ENCODE measurements around the gene NT5DC3. TPM values are rescaled to one million over a fixed set of nuclear protein-coding genes. Genes with fewer than 3 reads are reported as not detected.
"Not testable (repeated sequence)": the region's sequence is repeated elsewhere in the genome, so short reads cannot be mapped to it uniquely, and the experiment has no call there.

NT5DC3 gene
- polyA plus RNA-seq, 2 of the 4 experiments (the other 2 are of a cell fraction), result 5.2 to 5.6 TPM

DNA sequence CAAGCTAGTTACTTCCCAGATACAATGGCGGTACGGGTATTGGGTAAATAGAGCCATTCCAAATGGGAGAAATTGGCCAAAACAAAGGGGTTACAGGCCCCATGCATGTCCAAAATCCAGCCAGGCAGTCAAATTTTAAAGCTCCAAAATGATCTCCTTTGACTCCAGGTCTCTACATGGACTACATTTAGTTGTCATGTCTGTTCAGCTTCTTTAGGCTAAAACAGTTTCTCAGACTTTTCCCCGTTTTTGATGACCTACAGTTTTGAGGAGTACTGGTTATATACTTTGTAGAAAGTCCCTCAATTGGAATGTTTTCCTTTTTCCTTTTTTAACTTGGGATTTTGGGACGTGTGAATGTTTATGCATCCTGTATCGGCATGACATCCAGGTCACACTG is 4.7 kb downstream of the NT5DC3 start:
- H3K9me3 ChIP-seq, result no peaks in the 10 kb centered on the region; the same call in 1 of the 3 replicates
- H3K4me1 ChIP-seq, result peaks cover 35% of the 10 kb centered on the region
- ATAC-seq (no peak), DNase-seq (ENCODE audit: low read depth in 1 of 2, low spot score in 1 of 2) (no peak), FAIRE-seq (no peak)
- no peak overlapping the region for H3K4me2 ChIP-seq
- 88% methylated on average over 5 of the region's 5 CpGs for WGBS (ENCODE audit: missing lambda C conversion rate)
- CTCF ChIA-PET, result interaction anchor here (1.0 to 1.5 kb wide), 2 partner anchors 38 to 48 kb away, joined by 3 read pairs; no protein-coding TSS in a partner anchor
- POLR2A ChIA-PET, result no interaction called here
- no peak overlapping the region for H3K4me3 ChIP-seq
- no peak overlapping the region for H3K27ac ChIP-seq
- no peak for TF ChIP-seq USF2 (IDR thresholded peaks at IDR 0.05)
- TF ChIP-seq CEBPB (IDR thresholded peaks at IDR 0.05), result no peak
- TF ChIP-seq ZFP36 (IDR thresholded peaks at IDR 0.05; ENCODE audit: borderline replicate concordance, partially characterized antibody), result no peak
- TF ChIP-seq RAD21 (conservative IDR thresholded peaks at IDR 0.05 in 1 of 2, IDR thresholded peaks at IDR 0.05 in 1 of 2), result no peak
- no peak for TF ChIP-seq FOSL2 (IDR thresholded peaks at IDR 0.05)
- no peak for TF ChIP-seq FOSL2 (CRISPR knock-in tag; IDR thresholded peaks at IDR 0.05)
- no peak for TF ChIP-seq MYC (IDR thresholded peaks at IDR 0.05; ENCODE audit: borderline replicate concordance, low read length)
- no peak for TF ChIP-seq RNF2 (IDR thresholded peaks at IDR 0.05; ENCODE audit: borderline replicate concordance, low read depth)
- TF ChIP-seq RCOR1 (IDR thresholded peaks at IDR 0.05; ENCODE audit: low read depth, low read length), result no peak
- TF ChIP-seq TP53 (CRISPR knock-in tag; IDR thresholded peaks at IDR 0.05), result no peak
- no peak for TF ChIP-seq CHD2 (IDR thresholded peaks at IDR 0.05; ENCODE audit: low read length, partially characterized antibody)
- TF ChIP-seq NPAS2 (CRISPR knock-in tag; IDR thresholded peaks at IDR 0.05; ENCODE audit: borderline replicate concordance), result no peak
- TF ChIP-seq KDM1A (IDR thresholded peaks at IDR 0.05; ENCODE audit: low read depth), result no peak
- TF ChIP-seq CTCF (IDR thresholded peaks at IDR 0.05), result no peak
- TF ChIP-seq ESRRA (IDR thresholded peaks at IDR 0.05; ENCODE audit: borderline replicate concordance, low read length), result no peak
- TF ChIP-seq TFCP2L1 (CRISPR knock-in tag; IDR thresholded peaks at IDR 0.05), result no peak
- no peak for TF ChIP-seq HOXB13 (CRISPR knock-in tag; IDR thresholded peaks at IDR 0.05; ENCODE audit: low read depth)
- no peak for TF ChIP-seq SMC3 (IDR thresholded peaks at IDR 0.05)
- TF ChIP-seq HES2 (IDR thresholded peaks at IDR 0.05), result no peak
- no peak for TF ChIP-seq ZNF302 (CRISPR knock-in tag; IDR thresholded peaks at IDR 0.05)

DNA sequence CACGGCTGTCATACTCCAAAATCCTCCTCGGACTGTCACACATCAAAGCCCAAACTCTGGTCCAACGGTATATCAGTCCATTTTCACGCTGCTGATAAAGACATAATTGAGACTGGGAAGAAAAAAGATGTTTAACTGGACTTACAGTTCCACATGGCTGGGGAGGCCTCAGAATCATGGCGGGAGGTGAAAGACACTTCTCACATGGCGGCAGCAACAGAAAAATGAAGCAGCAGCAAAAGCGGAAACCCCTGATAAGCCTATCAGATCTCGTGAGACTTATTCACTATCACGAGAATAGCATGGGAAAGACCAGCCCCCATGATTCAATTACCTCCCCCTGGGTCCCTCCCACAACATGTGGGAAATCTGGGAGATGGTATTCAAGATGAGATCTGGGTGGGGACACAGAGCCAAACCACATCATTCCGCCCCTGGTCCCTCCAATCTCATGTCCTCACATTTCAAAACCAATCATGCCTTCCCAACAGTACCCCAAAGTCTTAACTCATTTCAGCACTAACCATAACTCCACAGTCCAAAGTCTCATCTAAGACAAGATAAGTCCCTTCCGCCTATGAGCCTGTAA is 5.2 kb downstream of the NT5DC3 start:
- WGBS (ENCODE audit: missing lambda C conversion rate), result 94% methylated on average over 11 of the region's 11 CpGs
- CTCF ChIA-PET; DNase-seq (ENCODE audit: low read depth in 1 of 2, low spot score in 1 of 2); FAIRE-seq; ATAC-seq; POLR2A ChIA-PET; H3K27ac ChIP-seq; H3K9me3 ChIP-seq; H3K4me2 ChIP-seq; H3K4me3 ChIP-seq: not testable (repeated sequence)
- peaks cover 35% of the 10 kb centered on the region for H3K4me1 ChIP-seq

GRCh38 chr12:103834942-103835341 is 6.1 kb downstream of the NT5DC3 start:
- DNase-seq (ENCODE audit: low read depth in 1 of 2, low spot score in 1 of 2) (no peak), ATAC-seq (no peak; a peak in 2 of 6 replicates), FAIRE-seq (no peak)
- peaks cover 35% of the 10 kb centered on the region for H3K4me1 ChIP-seq
- no peak overlapping the region for H3K27ac ChIP-seq
- H3K9me3 ChIP-seq, result peaks cover 13% of the 10 kb centered on the region
- 58% methylated on average over 3 of the region's 3 CpGs for WGBS (ENCODE audit: missing lambda C conversion rate)
- no peak overlapping the region for H3K4me3 ChIP-seq
- ChIA-PET CTCF (interaction anchor here (1.1 to 1.6 kb wide), 3 partner anchors 16 to 36 kb away, joined by 3 to 4 read pairs (median 3); no protein-coding TSS in a partner anchor), POLR2A (no interaction called here)
- H3K4me2 ChIP-seq, result no peak overlapping the region
- TF ChIP-seq CTCF (IDR thresholded peaks at IDR 0.05) (no peak), ZC3H11A (IDR thresholded peaks at IDR 0.05) (no peak), HES2 (IDR thresholded peaks at IDR 0.05) (no peak), CHD2 (IDR thresholded peaks at IDR 0.05; ENCODE audit: low read length, partially characterized antibody) (no peak), HOXA7 (CRISPR knock-in tag; IDR thresholded peaks at IDR 0.05) (no peak), RFX5 (IDR thresholded peaks at IDR 0.05) (no peak), KDM5A (IDR thresholded peaks at IDR 0.05) (no peak), MAX (IDR thresholded peaks at IDR 0.05) (no peak), FOSL2 (IDR thresholded peaks at IDR 0.05) (no peak), FOSL2 (CRISPR knock-in tag; IDR thresholded peaks at IDR 0.05) (no peak), ESRRA (IDR thresholded peaks at IDR 0.05; ENCODE audit: borderline replicate concordance, low read length) (no peak), SREBF2 (IDR thresholded peaks at IDR 0.05) (no peak), POLR2A (IDR thresholded peaks at IDR 0.05; ENCODE audit: low read length) (no peak), MYC (IDR thresholded peaks at IDR 0.05; ENCODE audit: borderline replicate concordance, low read length) (no peak)
- TF ChIP-seq, protein P1, sequence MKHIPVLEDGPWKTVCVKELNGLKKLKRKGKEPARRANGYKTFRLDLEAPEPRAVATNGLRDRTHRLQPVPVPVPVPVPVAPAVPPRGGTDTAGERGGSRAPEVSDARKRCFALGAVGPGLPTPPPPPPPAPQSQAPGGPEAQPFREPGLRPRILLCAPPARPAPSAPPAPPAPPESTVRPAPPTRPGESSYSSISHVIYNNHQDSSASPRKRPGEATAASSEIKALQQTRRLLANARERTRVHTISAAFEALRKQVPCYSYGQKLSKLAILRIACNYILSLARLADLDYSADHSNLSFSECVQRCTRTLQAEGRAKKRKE (CRISPR knock-in tag; IDR thresholded peaks at IDR 0.05; ENCODE audit: low read depth), result no peak
